ENCODE results near the gene PPP3R2. TPM values are rescaled to one million over a fixed set of nuclear protein-coding genes. Genes with fewer than 3 reads are reported as not detected.

PPP3R2 gene
- total RNA-seq, 2 experiments from 2014 or later = not detected

DNA sequence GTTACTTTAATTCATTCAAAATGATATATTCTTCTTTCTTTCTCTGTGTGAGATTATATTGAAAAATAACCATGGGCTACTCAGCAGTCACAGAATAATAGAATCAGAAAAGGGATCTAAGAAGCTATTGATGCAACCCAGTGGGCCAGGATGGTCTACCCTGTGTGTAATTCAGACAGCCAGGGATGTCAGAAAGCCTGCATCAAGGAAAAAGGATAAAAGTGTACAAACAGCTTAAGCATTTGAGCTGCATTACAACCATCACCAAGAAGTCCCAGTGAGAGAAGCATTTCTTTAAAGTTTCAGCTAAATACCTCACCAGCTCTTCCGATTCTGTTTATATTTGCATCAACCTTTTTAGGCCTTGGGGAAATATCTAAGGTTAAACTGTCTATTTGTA, 37.8 kb upstream of the PPP3R2 start:
- 0 out of 2 replicates have a peak, but pooled peaks cover 4% of the 10 kb centered on the region for H4K20me1 ChIP-seq (ENCODE audit: insufficient read depth, low read length)
- intact Hi-C loops (cut with micrococcal nuclease; ENCODE audit: unreplicated experiment) = no loop called here
- H3K9me2 ChIP-seq (ENCODE audit: insufficient read depth, low read length) = no peaks in the 10 kb centered on the region
- H2AFZ ChIP-seq (ENCODE audit: low read length) = no peak overlapping the region
- no peak overlapping the region for H3K27ac ChIP-seq (ENCODE audit: low read depth, low read length, poor library complexity, severe bottlenecking)
- H3K79me2 ChIP-seq (ENCODE audit: insufficient read depth, low read depth, low read length) = no peaks in the 10 kb centered on the region
- no peak overlapping the region for H3K4me3 ChIP-seq (ENCODE audit: low read depth, low read length, poor library complexity, severe bottlenecking)
- POLR2A ChIA-PET = interaction anchor here (0.5 kb wide), 1 partner anchor 266 kb away, joined by 7 read pairs; no protein-coding TSS in a partner anchor
- no TSS peak for BruUV-seq (replicated peaks)
- DNase-seq (ENCODE audit: low spot score) = no peak
- no peaks in the 10 kb centered on the region for H3K36me3 ChIP-seq (ENCODE audit: insufficient read depth, low read length)
- CTCF ChIA-PET (ENCODE audit: unreplicated experiment) = no interaction called here
- H3K4me2 ChIP-seq (ENCODE audit: low read length) = no peak overlapping the region
- TF ChIP-seq, protein P1, sequence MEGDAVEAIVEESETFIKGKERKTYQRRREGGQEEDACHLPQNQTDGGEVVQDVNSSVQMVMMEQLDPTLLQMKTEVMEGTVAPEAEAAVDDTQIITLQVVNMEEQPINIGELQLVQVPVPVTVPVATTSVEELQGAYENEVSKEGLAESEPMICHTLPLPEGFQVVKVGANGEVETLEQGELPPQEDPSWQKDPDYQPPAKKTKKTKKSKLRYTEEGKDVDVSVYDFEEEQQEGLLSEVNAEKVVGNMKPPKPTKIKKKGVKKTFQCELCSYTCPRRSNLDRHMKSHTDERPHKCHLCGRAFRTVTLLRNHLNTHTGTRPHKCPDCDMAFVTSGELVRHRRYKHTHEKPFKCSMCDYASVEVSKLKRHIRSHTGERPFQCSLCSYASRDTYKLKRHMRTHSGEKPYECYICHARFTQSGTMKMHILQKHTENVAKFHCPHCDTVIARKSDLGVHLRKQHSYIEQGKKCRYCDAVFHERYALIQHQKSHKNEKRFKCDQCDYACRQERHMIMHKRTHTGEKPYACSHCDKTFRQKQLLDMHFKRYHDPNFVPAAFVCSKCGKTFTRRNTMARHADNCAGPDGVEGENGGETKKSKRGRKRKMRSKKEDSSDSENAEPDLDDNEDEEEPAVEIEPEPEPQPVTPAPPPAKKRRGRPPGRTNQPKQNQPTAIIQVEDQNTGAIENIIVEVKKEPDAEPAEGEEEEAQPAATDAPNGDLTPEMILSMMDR (conservative IDR thresholded peaks at IDR 0.05; ENCODE audit: low read length) = no peak
- no peak for TF ChIP-seq EZH2phosphoT487 (IDR thresholded peaks at IDR 0.05; ENCODE audit: borderline replicate concordance, low read depth, low read length)
- H3K4me1 ChIP-seq (ENCODE audit: insufficient read depth, low read length, poor library complexity, severe bottlenecking) = no peaks in the 10 kb centered on the region
- H3K9me3 ChIP-seq (ENCODE audit: low read length) = no peaks in the 10 kb centered on the region

DNA sequence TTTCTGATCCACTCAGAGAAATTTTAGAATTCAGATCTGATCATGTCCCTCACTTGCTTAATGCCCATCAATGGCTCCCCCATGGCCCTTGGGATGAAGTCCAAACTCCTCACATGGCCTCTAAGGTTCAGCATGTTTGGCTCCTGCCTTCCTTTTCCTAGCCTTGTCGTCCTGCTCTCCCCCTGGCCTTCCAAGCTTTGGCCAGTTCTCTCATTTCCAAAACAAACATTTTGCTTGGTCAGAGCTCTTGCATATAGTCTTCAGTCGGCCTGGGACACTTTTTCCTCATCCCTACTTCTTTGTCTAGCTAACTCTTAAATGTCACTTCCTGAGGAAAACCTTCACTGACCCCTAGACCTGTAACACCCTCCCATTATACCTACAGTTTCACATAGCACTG, 37.1 kb upstream of the PPP3R2 start:
- Histone ChIP-seq H3K9me3 (ENCODE audit: low read length) (no peaks in the 10 kb centered on the region), H3K9me2 (ENCODE audit: insufficient read depth, low read length) (no peaks in the 10 kb centered on the region), H3K36me3 (ENCODE audit: insufficient read depth, low read length) (no peaks in the 10 kb centered on the region), H4K20me1 (ENCODE audit: insufficient read depth, low read length) (0 out of 2 replicates have a peak, but pooled peaks cover 4% of the 10 kb centered on the region), H3K4me3 (ENCODE audit: low read depth, low read length, poor library complexity, severe bottlenecking) (no peak overlapping the region), H3K4me1 (ENCODE audit: insufficient read depth, low read length, poor library complexity, severe bottlenecking) (no peaks in the 10 kb centered on the region), H2AFZ (ENCODE audit: low read length) (no peak overlapping the region), H3K79me2 (ENCODE audit: insufficient read depth, low read depth, low read length) (no peaks in the 10 kb centered on the region), H3K4me2 (ENCODE audit: low read length) (no peak overlapping the region), H3K27ac (ENCODE audit: low read depth, low read length, poor library complexity, severe bottlenecking) (no peak overlapping the region)
- intact Hi-C loops (cut with micrococcal nuclease; ENCODE audit: unreplicated experiment) = no loop called here
- POLR2A ChIA-PET = interaction anchor here (0.5 to 1.0 kb wide), 2 partner anchors 21 to 265 kb away, joined by 3 to 7 read pairs; no protein-coding TSS in a partner anchor
- CTCF ChIA-PET (ENCODE audit: unreplicated experiment) = no interaction called here
- no TSS peak for BruUV-seq (replicated peaks)
- TF ChIP-seq EZH2phosphoT487 (IDR thresholded peaks at IDR 0.05; ENCODE audit: borderline replicate concordance, low read depth, low read length) = no peak
- no peak for DNase-seq (ENCODE audit: low spot score)

- no peaks in the 10 kb centered on the region for H3K36me3 ChIP-seq (ENCODE audit: insufficient read depth, low read length)
- H3K9me3 ChIP-seq (ENCODE audit: low read length) = no peaks in the 10 kb centered on the region
- no peak for DNase-seq (ENCODE audit: low spot score)
- POLR2A ChIA-PET = no interaction called here
- H3K4me2 ChIP-seq (ENCODE audit: low read length) = no peak overlapping the region
- no peak overlapping the region for H2AFZ ChIP-seq (ENCODE audit: low read length)
- no peaks in the 10 kb centered on the region for H3K79me2 ChIP-seq (ENCODE audit: insufficient read depth, low read depth, low read length)
- CTCF ChIA-PET (ENCODE audit: unreplicated experiment) = no interaction called here
- no peak for TF ChIP-seq EZH2phosphoT487 (IDR thresholded peaks at IDR 0.05; ENCODE audit: borderline replicate concordance, low read depth, low read length)
- TF ChIP-seq, protein P1 (conservative IDR thresholded peaks at IDR 0.05; ENCODE audit: low read length) = no peak
- BruUV-seq (replicated peaks) = no TSS peak
- H3K4me1 ChIP-seq (ENCODE audit: insufficient read depth, low read length, poor library complexity, severe bottlenecking) = no peaks in the 10 kb centered on the region
- no peak overlapping the region for H3K4me3 ChIP-seq (ENCODE audit: low read depth, low read length, poor library complexity, severe bottlenecking)
- intact Hi-C loops (cut with micrococcal nuclease; ENCODE audit: unreplicated experiment) = no loop called here
- H4K20me1 ChIP-seq (ENCODE audit: insufficient read depth, low read length) = 0 out of 2 replicates have a peak, but pooled peaks cover 4% of the 10 kb centered on the region
- H3K9me2 ChIP-seq (ENCODE audit: insufficient read depth, low read length) = no peaks in the 10 kb centered on the region
- H3K27ac ChIP-seq (ENCODE audit: low read depth, low read length, poor library complexity, severe bottlenecking) = no peak overlapping the region
Measured at GRCh38 chr9:101629636-101630035, 34.9 kb upstream of the PPP3R2 start.
